Stimulated activated CD4-positive, alpha-beta T cell treated with anti-CD3 and anti-CD28 coated beads, Interleukin-2, amount 100 ng/mL, for 48 hours (primary cell): Measurements from ENCODE around the gene ZFAND3.
"Not testable (repeated sequence)": the region's sequence is repeated elsewhere in the genome, so short reads cannot be mapped to it uniquely, and the experiment has no call there.

Experiments used
- DNase-seq, 2 donors: peaks; one replicate each; pipeline ENCODE4 v3.0.0-alpha.2; 2020

ZFAND3 gene

GRCh38 chr6:37974943-37975342, 155.4 kb downstream of the ZFAND3 start:
- no peak for DNase-seq

- DNase-seq = no peak
Observed at GRCh38 chr6:37977715-37978114, 158.2 kb downstream of the ZFAND3 start.

- DNase-seq = no peak
Observed at GRCh38 chr6:37979392-37980221, 160.1 kb downstream of the ZFAND3 start.

- no peak for DNase-seq
Observed at GRCh38 chr6:37980222-37980595, 160.7 kb downstream of the ZFAND3 start.

GRCh38 chr6:37981626-37982025, 162.1 kb downstream of the ZFAND3 start:
- no peak for DNase-seq

- DNase-seq = no peak
Observed at GRCh38 chr6:37982317-37982716, 162.8 kb downstream of the ZFAND3 start.

GRCh38 chr6:37983720-37984501, 164.4 kb downstream of the ZFAND3 start:
- no peak for DNase-seq

GRCh38 chr6:37984578-37984977, 165.1 kb downstream of the ZFAND3 start:
- no peak for DNase-seq

GRCh38 chr6:37985355-37985754, 165.8 kb downstream of the ZFAND3 start:
- peak in 1 of 2 donors; percentile 18 for DNase-seq

GRCh38 chr6:37987018-37987417, 167.5 kb downstream of the ZFAND3 start:
- DNase-seq = peak in 1 of 2 donors; percentile 11

GRCh38 chr6:37987559-37987958, 168.0 kb downstream of the ZFAND3 start:
- no peak for DNase-seq

- DNase-seq = no peak
Observed at GRCh38 chr6:37988127-37988526, 168.6 kb downstream of the ZFAND3 start.

- no peak for DNase-seq
Observed at GRCh38 chr6:37988696-37989095, 169.2 kb downstream of the ZFAND3 start.

GRCh38 chr6:37990762-37991525, 171.4 kb downstream of the ZFAND3 start:
- no peak for DNase-seq

- no peak for DNase-seq
Observed at GRCh38 chr6:37992749-37993148, 173.2 kb downstream of the ZFAND3 start.

GRCh38 chr6:37993194-37993593, 173.7 kb downstream of the ZFAND3 start:
- not testable (repeated sequence) for DNase-seq

- no peak for DNase-seq
Observed at GRCh38 chr6:37993596-37993995, 174.1 kb downstream of the ZFAND3 start.

GRCh38 chr6:37994223-37994622, 174.7 kb downstream of the ZFAND3 start:
- no peak for DNase-seq

- no peak for DNase-seq
Observed at GRCh38 chr6:37998366-37998765, 178.8 kb downstream of the ZFAND3 start.

- no peak for DNase-seq
Observed at GRCh38 chr6:38001386-38001785, 181.9 kb downstream of the ZFAND3 start.

GRCh38 chr6:38004908-38005307, 185.4 kb downstream of the ZFAND3 start:
- no peak for DNase-seq

GRCh38 chr6:38011937-38012336, 192.4 kb downstream of the ZFAND3 start:
- DNase-seq = no peak

GRCh38 chr6:38012573-38012972, 193.0 kb downstream of the ZFAND3 start:
- DNase-seq = no peak
